HepG2 (cell line): ENCODE data around the gene ANKRD65. TPM values are rescaled to one million over a fixed set of nuclear protein-coding genes. Genes with fewer than 3 reads are reported as not detected.

Experiments
- ARID4A ChIP-seq: sonication (generic); formaldehyde crosslinking; IDR thresholded peaks from 2 replicates; pipeline ENCODE4 v1.5.0; 2020; ENCODE audit warnings: mild to moderate bottlenecking, missing genetic modification reagents, borderline replicate concordance
- ATF2 ChIP-seq: sonication (generic); formaldehyde crosslinking; IDR thresholded peaks from 2 replicates; pipeline ENCODE4 v1.4.0; 2020; ENCODE audit warnings: missing genetic modification reagents
- ATF4 ChIP-seq, 2 experiments: fragments of 450-650 bp in 1 of 2; sonication (generic) in 1 of 2; formaldehyde crosslinking; IDR thresholded peaks; 2 replicates each; pipeline versions ENCODE4 v1.5.0 to v1.8.0; 2020 to 2022; ENCODE audit warnings: mild to moderate bottlenecking in 1 of 2, missing genetic modification reagents in 1 of 2
- CCAR2 ChIP-seq: fragments of 200-400 bp; formaldehyde crosslinking; optimal IDR thresholded peaks from 2 replicates; pipeline ENCODE3; 2018; ENCODE audit warnings: low read depth, mild to moderate bottlenecking, low read length, moderate library complexity
- FOSL2 ChIP-seq: sonication (generic); formaldehyde crosslinking; IDR thresholded peaks from 2 replicates; pipeline ENCODE4 v1.4.0; 2020; ENCODE audit warnings: missing genetic modification reagents
- GABPA ChIP-seq, 2 experiments: IDR thresholded peaks; 2 replicates each; pipeline ENCODE4 v1.6.1; 2011 to 2016; ENCODE audit warnings: low read depth in 2 of 2, low read length in 1 of 2, missing biosample characterization in 1 of 2, missing genetic modification characterization in 1 of 2
- GFI1 ChIP-seq: sonication (generic); formaldehyde crosslinking; IDR thresholded peaks from 2 replicates; pipeline ENCODE4 v1.5.0; 2020; ENCODE audit warnings: missing genetic modification reagents, mild to moderate bottlenecking, borderline replicate concordance
- MAZ ChIP-seq, 2 experiments: sonication (generic) in 1 of 2; formaldehyde crosslinking in 1 of 2; IDR thresholded peaks; 2 replicates each; pipeline versions ENCODE4 v1.5.0 to v1.6.1; 2012 to 2020; ENCODE audit warnings: low read depth in 2 of 2, mild to moderate bottlenecking in 2 of 2, borderline replicate concordance in 1 of 2, improper control_type of control experiment in 1 of 2, low read length in 1 of 2, missing genetic modification reagents in 1 of 2, moderate library complexity in 1 of 2
- MED13 ChIP-seq: sonication (generic); formaldehyde crosslinking; IDR thresholded peaks from 2 replicates; pipeline ENCODE4 v1.5.0; 2020; ENCODE audit warnings: missing genetic modification reagents
- MXD1 ChIP-seq: sonication (generic); formaldehyde crosslinking; IDR thresholded peaks from 2 replicates; pipeline ENCODE4 v1.4.0; 2020; ENCODE audit warnings: mild to moderate bottlenecking, missing genetic modification reagents
- PHF8 ChIP-seq: sonication (generic); formaldehyde crosslinking; IDR thresholded peaks from 2 replicates; pipeline ENCODE4 v1.5.0; 2020; ENCODE audit warnings: missing genetic modification reagents
- POLR2G ChIP-seq: fragments of 200-400 bp; formaldehyde crosslinking; IDR thresholded peaks from 2 replicates; pipeline ENCODE4 v1.6.1; 2018; ENCODE audit warnings: mild to moderate bottlenecking, low read depth, low read length, moderate library complexity
- RFXANK ChIP-seq: IDR thresholded peaks from 2 replicates; pipeline ENCODE4 v1.6.1; 2016
- RORA ChIP-seq: sonication (generic); formaldehyde crosslinking; IDR thresholded peaks from 2 replicates; pipeline ENCODE4 v1.5.0; 2020; ENCODE audit warnings: mild to moderate bottlenecking, missing genetic modification reagents, moderate library complexity
- SMAD9 ChIP-seq: sonication (generic); formaldehyde crosslinking; IDR thresholded peaks from 2 replicates; pipeline ENCODE4 v1.5.1; 2020; ENCODE audit warnings: mild to moderate bottlenecking, missing genetic modification reagents
- TEAD3 ChIP-seq: optimal IDR thresholded peaks from 2 replicates; pipeline ENCODE3; 2016; ENCODE audit warnings: borderline replicate concordance
- THAP11 ChIP-seq: IDR thresholded peaks from 2 replicates; pipeline ENCODE4 v1.6.1; 2016; ENCODE audit warnings: missing biosample characterization, missing genetic modification reagents
- ZBTB46 ChIP-seq: sonication (generic); formaldehyde crosslinking; IDR thresholded peaks from 2 replicates; pipeline ENCODE4 v1.4.0; 2020; ENCODE audit warnings: mild to moderate bottlenecking, missing genetic modification reagents, borderline replicate concordance
- ZNF552 ChIP-seq: sonication (generic); formaldehyde crosslinking; IDR thresholded peaks from 2 replicates; pipeline ENCODE4 v1.9.0; 2022; ENCODE audit warnings: missing genetic modification reagents, mild to moderate bottlenecking, borderline replicate concordance
- ZNF878 ChIP-seq: sonication (generic); formaldehyde crosslinking; IDR thresholded peaks from 2 replicates; pipeline ENCODE4 v1.8.1; 2023; ENCODE audit warnings: mild to moderate bottlenecking, missing genetic modification reagents, moderate library complexity
- polyA plus RNA-seq, 8 experiments: library from polyadenylated mRNA; depleted of rRNA in 3 of 8; stranded (reverse) in 7 of 8; unstranded in 1 of 8; fragments of >200 nt; fragmentation: Illumina TruSeq in 4 of 8; extraction: Trizol in 4 of 8; gene quantifications; 2 replicates each; pipeline versions ENCODE4 v1.2.1 to v1.2.3, GENCODE V29; 2011 to 2016; ENCODE audit warnings: low read depth in 4 of 8, missing spikeins in 1 of 8, mixed read lengths in 1 of 8; ENCODE audit not compliant: insufficient read depth in 1 of 8
- total RNA-seq, 5 experiments: library from RNA; depleted of rRNA; stranded (reverse); fragments of >200 nt; fragmentation: Illumina TruSeq; extraction: Trizol; gene quantifications; 2 replicates each; pipeline ENCODE4 v1.2.3, GENCODE V29; 2016; ENCODE audit warnings: low read depth in 1 of 5

ANKRD65 gene
- total and polyA plus RNA-seq, 2 of the 13 experiments (the other 11 are each of a cell fraction or from before 2014, with no cell fraction given) = 12.1 to 30.1 TPM

GRCh38 chr1:1462318-1462966 is 41.4 kb upstream of the ANKRD65 start (continued):
- TF ChIP-seq ZNF552 (CRISPR knock-in tag) = no peak
- TF ChIP-seq POLR2G = peak; percentile 54; the same call in 1 of the 2 replicates
- TF ChIP-seq ARID4A (CRISPR knock-in tag) = peak; percentile 57; the same call in 1 of the 2 replicates
- no peak for TF ChIP-seq MED13 (CRISPR knock-in tag)
- peak; percentile 51; the same call in 1 of the 2 replicates for TF ChIP-seq THAP11
- TF ChIP-seq MXD1 = peak; percentile 29; the same call in 1 of the 2 replicates
- TF ChIP-seq GABPA (IDR thresholded peaks at IDR 0.05; ENCODE audit: low read depth, low read length) = peak; percentile 20; the same call in 1 of the 2 replicates
- peak; percentile 70 for TF ChIP-seq GABPA (CRISPR knock-in tag; IDR thresholded peaks at IDR 0.05; ENCODE audit: low read depth)
- no peak for TF ChIP-seq RORA (CRISPR knock-in tag)
- TF ChIP-seq ATF2 (CRISPR knock-in tag) = no peak
- TF ChIP-seq PHF8 = peak; percentile 54; the same call in 1 of the 2 replicates
- peak; percentile 50; the same call in 1 of the 2 replicates for TF ChIP-seq FOSL2
- no peak for TF ChIP-seq RFXANK
- TF ChIP-seq ZBTB46 (CRISPR knock-in tag) = no peak
- no peak for TF ChIP-seq ZNF878
- no peak for TF ChIP-seq TEAD3 (CRISPR knock-in tag)
- no peak for TF ChIP-seq CCAR2
- TF ChIP-seq GFI1 (CRISPR knock-in tag) = no peak
- TF ChIP-seq ATF4 (CRISPR knock-in tag; IDR thresholded peaks at IDR 0.05) = peak in 1 of 2 experiments; percentile 78; a peak in 2 of 4 replicates
- TF ChIP-seq MAZ (IDR thresholded peaks at IDR 0.05; ENCODE audit: borderline replicate concordance, low read depth, low read length) = no peak
- no peak for TF ChIP-seq MAZ (CRISPR knock-in tag; IDR thresholded peaks at IDR 0.05; ENCODE audit: low read depth)
- TF ChIP-seq SMAD9 (CRISPR knock-in tag) = no peak
